Stimulated activated CD8-positive, alpha-beta memory T cell treated with anti-CD3 and anti-CD28 coated beads, Interleukin-15, amount 100 ng/mL, for 1 hour (primary cell): ENCODE measurements around the gene GPD1.
"Not testable (repeated sequence)": the region's sequence is repeated elsewhere in the genome, so short reads cannot be mapped to it uniquely, and the experiment has no call there.

Source experiments
- DNase-seq: peaks from one replicate; pipeline ENCODE4 v3.0.0-alpha.2; 2020; ENCODE audit warnings: low read depth

GPD1 gene

DNA sequence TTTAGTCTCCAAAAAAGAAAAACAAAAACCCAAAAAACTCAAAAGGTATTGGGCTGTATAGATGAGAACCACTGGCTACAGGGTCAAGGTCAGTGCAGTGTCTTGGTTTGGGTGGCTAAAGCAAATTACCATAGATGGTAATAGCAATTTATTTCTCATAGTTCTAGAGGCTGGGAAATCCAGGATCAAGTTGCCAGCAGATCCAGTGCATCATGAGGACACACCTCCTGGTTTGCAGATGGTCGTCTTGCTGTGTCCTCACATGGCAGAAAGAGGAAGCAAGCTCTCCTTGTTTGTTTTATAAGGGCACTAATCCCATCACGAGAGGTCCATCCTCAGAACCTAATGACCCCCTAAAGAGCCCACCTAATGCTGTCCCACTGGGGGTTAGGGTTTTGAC, 19.4 kb downstream of the GPD1 start:
- no peak for DNase-seq

- DNase-seq: no peak
Observed at GRCh38 chr12:50127546-50127945, 23.7 kb downstream of the GPD1 start.

GRCh38 chr12:50129290-50129689, 25.5 kb downstream of the GPD1 start:
- DNase-seq: no peak

DNA sequence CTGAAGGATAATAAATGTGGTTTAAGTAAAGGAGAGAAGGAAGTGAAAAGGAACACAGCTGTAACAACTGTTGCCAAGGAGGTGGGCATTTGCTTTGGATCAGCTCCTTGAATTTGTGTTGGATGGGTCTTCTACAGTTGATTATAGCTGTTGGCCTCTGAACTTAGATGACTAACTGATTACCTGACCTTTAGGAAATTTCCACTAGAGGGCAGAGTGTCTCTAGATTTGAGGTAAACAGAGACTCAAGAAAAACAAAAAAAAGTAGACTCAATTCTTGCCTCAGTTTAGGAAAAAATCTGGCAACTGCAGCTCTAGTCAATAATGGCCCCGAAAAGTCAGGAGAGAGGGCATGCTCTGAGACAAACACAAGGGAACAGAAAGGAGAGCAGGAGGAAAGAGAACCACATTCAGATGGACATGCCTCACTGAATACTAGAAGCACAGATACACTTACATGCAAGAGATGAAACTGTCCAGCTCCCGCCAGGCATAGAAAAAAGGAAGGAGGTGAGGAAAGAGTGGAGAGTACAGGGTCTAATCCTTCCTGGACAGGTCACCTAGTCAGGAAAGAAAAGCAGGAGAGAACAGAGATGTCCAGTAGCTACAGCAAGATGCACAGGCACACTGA, 28.8 kb downstream of the GPD1 start:
- no peak for DNase-seq

- no peak for DNase-seq
Observed at GRCh38 chr12:50142993-50143392, 39.2 kb downstream of the GPD1 start.

- DNase-seq: no peak
Observed at GRCh38 chr12:50145439-50145838, 41.6 kb downstream of the GPD1 start.

DNA sequence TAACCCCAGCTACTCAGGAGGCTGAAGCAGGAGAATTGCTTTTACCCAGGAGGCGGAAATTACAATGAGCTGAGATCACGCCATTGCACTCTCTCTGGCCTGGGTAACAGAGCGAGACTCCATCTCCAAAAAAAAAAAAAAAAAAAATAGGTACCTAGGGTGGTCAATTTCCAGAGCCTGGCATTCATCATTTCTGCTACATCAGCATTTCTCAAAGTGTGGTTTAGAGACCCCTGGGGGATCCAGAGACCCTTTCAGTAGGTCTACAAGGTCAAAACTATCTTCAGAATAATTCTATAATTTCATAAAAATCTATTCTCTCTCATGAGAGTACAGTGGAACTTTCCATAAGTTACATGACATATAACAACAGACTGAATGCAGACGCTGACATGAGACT, 43.5 kb downstream of the GPD1 start:
- DNase-seq: no peak

- not testable (repeated sequence) for DNase-seq
Observed at GRCh38 chr12:50148011-50148410, 44.2 kb downstream of the GPD1 start.

DNA sequence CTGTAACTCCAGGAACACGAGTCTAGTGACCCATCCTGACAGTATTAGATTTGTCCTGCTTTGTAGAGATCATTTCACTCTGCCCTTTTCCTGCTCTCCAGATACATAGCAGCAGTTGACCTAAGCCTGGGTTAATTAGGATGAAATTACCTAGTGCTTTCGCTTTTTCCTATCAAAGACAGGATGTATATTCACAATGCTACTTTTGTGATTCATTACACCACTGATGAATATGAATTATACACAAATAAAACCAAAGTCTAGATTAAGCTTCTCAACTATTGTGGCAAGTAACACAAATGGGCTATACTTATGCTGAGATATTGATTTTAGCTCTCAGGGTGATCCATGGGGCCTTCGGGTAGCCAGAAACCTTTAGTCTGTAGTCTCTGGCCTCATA, 45.5 kb downstream of the GPD1 start:
- DNase-seq: no peak

DNA sequence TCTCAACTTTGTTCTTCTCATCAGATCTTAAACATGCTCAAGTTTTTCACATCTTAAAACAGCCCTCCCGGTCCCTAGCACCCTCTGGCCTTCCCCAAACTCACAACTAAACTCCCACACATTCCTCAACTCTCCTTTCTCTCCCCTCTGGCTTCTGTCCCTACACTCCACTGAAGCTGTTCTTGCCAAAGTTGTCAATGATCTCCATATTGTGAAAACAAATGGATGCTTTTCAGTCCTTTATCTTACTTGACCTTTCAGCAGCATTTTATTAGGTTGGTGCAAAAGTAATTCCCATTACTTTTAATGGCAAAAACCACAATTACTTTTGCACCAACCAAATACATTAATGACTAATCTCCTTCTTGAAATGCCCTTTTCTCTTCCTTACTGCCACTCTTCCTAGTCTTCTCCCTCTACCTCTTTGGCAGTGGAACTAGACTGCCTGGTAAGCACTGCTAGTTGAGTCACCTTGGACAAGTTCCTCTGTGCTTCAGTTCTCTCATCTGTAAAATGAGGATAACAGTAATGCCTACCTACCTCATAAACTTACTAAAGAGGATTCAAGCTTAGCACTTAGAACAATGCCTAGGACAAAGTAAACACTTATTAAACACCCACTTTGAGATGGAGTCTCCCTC, 47.4 kb downstream of the GPD1 start:
- no peak for DNase-seq

DNA sequence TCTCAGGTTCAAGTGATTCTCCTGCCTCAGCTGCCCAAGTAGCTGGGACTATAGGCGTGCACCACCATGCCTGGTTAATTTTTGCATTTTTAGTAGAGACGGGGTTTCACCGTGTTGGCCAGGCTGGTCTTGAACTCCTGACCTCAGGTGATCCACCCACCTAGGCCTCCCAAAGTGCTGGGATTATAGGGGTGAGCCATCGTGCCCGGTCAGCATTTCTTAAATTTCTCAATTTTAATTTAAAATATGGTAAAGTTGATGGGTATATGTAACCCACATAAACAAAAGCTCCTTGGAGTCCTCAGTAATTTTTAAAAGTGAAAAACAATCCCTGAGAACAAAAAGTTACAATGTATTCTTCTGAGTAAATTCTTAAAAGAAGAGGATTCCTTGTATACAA, 51.1 kb downstream of the GPD1 start:
- DNase-seq: not testable (repeated sequence)

GRCh38 chr12:50156641-50157040, 52.8 kb downstream of the GPD1 start:
- no peak for DNase-seq

- DNase-seq: no peak
Observed at GRCh38 chr12:50157259-50157658, 53.5 kb downstream of the GPD1 start.

GRCh38 chr12:50160643-50161042, 56.8 kb downstream of the GPD1 start:
- DNase-seq: no peak
